OCI-LY1 (cell line): ENCODE results near the gene PPP1R11.

Experiments used
- CTCF ChIP-seq: fragments of 200-600 bp; sonication (generic), shearing (Covaris generic); IDR thresholded peaks from 2 replicates; pipeline ENCODE4 v1.5.1; 2017; ENCODE audit warnings: mild to moderate bottlenecking, antibody characterized with exemption, low read length, moderate library complexity, mixed read lengths
- EZH2 ChIP-seq: fragments of 200-600 bp; sonication (generic), shearing (Covaris generic); IDR thresholded peaks from 2 replicates; pipeline ENCODE4 v1.8.0; 2017; ENCODE audit warnings: borderline replicate concordance, mixed run types, mild to moderate bottlenecking, antibody characterized with exemption, low read length, moderate library complexity, mixed read lengths

GRCh38 chr6:30020626-30021025 is 46.4 kb upstream of the PPP1R11 start:
- no peak for TF ChIP-seq CTCF
- TF ChIP-seq EZH2: no peak
